H9 (cell line): ENCODE data around the gene PCCA. TPM values are rescaled to one million over a fixed set of nuclear protein-coding genes. Genes with fewer than 3 reads are reported as not detected.

ENCODE experiments used
- DNase-seq: peaks from one replicate; pipeline ENCODE4 v3.0.0-alpha.2; 2017
- H2AFZ ChIP-seq: one replicate; pipeline ENCODE4 v1.6.1; 2013; ENCODE audit warnings: mild to moderate bottlenecking, low read length, control low read depth, moderate library complexity
- H2AK5ac ChIP-seq: 2 replicates; pipeline ENCODE4 v1.6.1; 2013; ENCODE audit warnings: low read length, control low read depth, mixed read lengths; ENCODE audit not compliant: insufficient read length
- H2BK120ac ChIP-seq: one replicate; pipeline ENCODE4 v1.6.1; 2013; ENCODE audit warnings: low read depth, mild to moderate bottlenecking, low read length, control low read depth, inconsistent platforms; ENCODE audit not compliant: poor library complexity, severe bottlenecking
- H2BK12ac ChIP-seq: 2 replicates; pipeline ENCODE4 v1.6.1; 2013; ENCODE audit warnings: low read length, control low read depth, mixed read lengths, low read depth; ENCODE audit not compliant: insufficient read length
- H2BK15ac ChIP-seq: 2 replicates; pipeline ENCODE4 v1.6.1; 2013; ENCODE audit warnings: low read depth, low read length, control low read depth
- H2BK20ac ChIP-seq: one replicate; pipeline ENCODE4 v1.6.1; 2013; ENCODE audit warnings: low read depth, mild to moderate bottlenecking, low read length, control low read depth, inconsistent platforms; ENCODE audit not compliant: poor library complexity, severe bottlenecking
- H2BK5ac ChIP-seq: 2 replicates; pipeline ENCODE4 v1.6.1; 2013; ENCODE audit warnings: low read length, control low read depth, mixed read lengths; ENCODE audit not compliant: insufficient read length
- H3K14ac ChIP-seq: 2 replicates; pipeline ENCODE4 v1.6.1; 2013; ENCODE audit warnings: low read length, control low read depth; ENCODE audit not compliant: insufficient read depth
- H3K18ac ChIP-seq: 2 replicates; pipeline ENCODE4 v1.6.1; 2013; ENCODE audit warnings: low read depth, mild to moderate bottlenecking, mixed read lengths, low read length, control low read depth; ENCODE audit not compliant: insufficient read length
- H3K23ac ChIP-seq: 2 replicates; pipeline ENCODE4 v1.6.1; 2013; ENCODE audit warnings: low read length, control low read depth, mixed read lengths, low read depth; ENCODE audit not compliant: insufficient read length
- H3K23me2 ChIP-seq: 2 replicates; pipeline ENCODE4 v1.6.1; 2013; ENCODE audit warnings: low read depth, mild to moderate bottlenecking, mixed read lengths, low read length, control low read depth; ENCODE audit not compliant: insufficient read length, poor library complexity, severe bottlenecking
- H3K27ac ChIP-seq: 2 replicates; pipeline ENCODE4 v1.5.1; 2013; ENCODE audit warnings: low read length, control low read depth, mixed read lengths, low read depth; ENCODE audit not compliant: insufficient read length
- H3K27me3 ChIP-seq: 2 replicates; pipeline ENCODE4 v1.6.1; 2013; ENCODE audit warnings: low read length, control low read depth, inconsistent platforms; ENCODE audit not compliant: insufficient read depth
- H3K4ac ChIP-seq: 2 replicates; pipeline ENCODE4 v1.6.1; 2013; ENCODE audit warnings: low read depth, mild to moderate bottlenecking, control low read depth, inconsistent platforms, low read length, moderate library complexity
- H3K4me1 ChIP-seq: 2 replicates; pipeline ENCODE4 v1.6.1; 2013; ENCODE audit warnings: low read length, control low read depth, inconsistent platforms; ENCODE audit not compliant: insufficient read depth
- H3K4me2 ChIP-seq: 2 replicates; pipeline ENCODE4 v1.6.1; 2013; ENCODE audit warnings: low read length, control low read depth, mixed read lengths; ENCODE audit not compliant: insufficient read length, insufficient read depth
- H3K56ac ChIP-seq: 2 replicates; pipeline ENCODE4 v1.6.1; 2013; ENCODE audit warnings: low read depth, mild to moderate bottlenecking, mixed read lengths, low read length, control low read depth; ENCODE audit not compliant: insufficient read length
- H3K79me1 ChIP-seq: 2 replicates; pipeline ENCODE4 v1.6.1; 2013; ENCODE audit warnings: low read depth, mild to moderate bottlenecking, moderate library complexity, low read length, control low read depth, inconsistent platforms; ENCODE audit not compliant: insufficient read depth, poor library complexity, severe bottlenecking
- H3K79me2 ChIP-seq: 2 replicates; pipeline ENCODE4 v1.6.1; 2013; ENCODE audit warnings: low read length, control low read depth, inconsistent platforms; ENCODE audit not compliant: insufficient read depth
- H3K9ac ChIP-seq: 2 replicates; pipeline ENCODE4 v1.6.1; 2013; ENCODE audit warnings: low read length, control low read depth, mixed read lengths; ENCODE audit not compliant: insufficient read length; ENCODE audit errors: extremely low read depth
- H3K9me3 ChIP-seq: one replicate; pipeline ENCODE4 v1.6.1; 2013; ENCODE audit warnings: low read depth, low read length, inconsistent platforms; ENCODE audit not compliant: control insufficient read depth
- H3T11ph ChIP-seq: one replicate; pipeline ENCODE4 v1.6.1; 2013; ENCODE audit warnings: mild to moderate bottlenecking, low read length, control low read depth, inconsistent platforms
- H4K20me1 ChIP-seq: one replicate; pipeline ENCODE4 v1.6.1; 2013; ENCODE audit not compliant: control insufficient read depth, insufficient read length, insufficient read depth
- H4K5ac ChIP-seq: 2 replicates; pipeline ENCODE4 v1.6.1; 2013; ENCODE audit warnings: low read depth, mild to moderate bottlenecking, mixed read lengths, low read length, control low read depth; ENCODE audit not compliant: insufficient read length
- H4K8ac ChIP-seq: replicated peaks from 2 replicates; pipeline ENCODE4 v1.6.1; 2013; ENCODE audit warnings: low read length, control low read depth, mixed read lengths, low read depth; ENCODE audit not compliant: insufficient read length
- H4K91ac ChIP-seq: 2 replicates; pipeline ENCODE4 v1.6.1; 2013; ENCODE audit warnings: low read depth, mild to moderate bottlenecking, moderate library complexity, mixed read lengths, low read length, control low read depth; ENCODE audit not compliant: insufficient read length
- H3K27ac Mint-ChIP-seq, 3 experiments: 2 replicates in 2 of 3; 3 replicates in 1 of 3; pipeline ENCODE4 v1.8.0; 2020 to 2021; ENCODE audit warnings: mixed read lengths in 3 of 3, mild to moderate bottlenecking in 1 of 3, moderate library complexity in 1 of 3
- H3K27me3 Mint-ChIP-seq: 2 replicates; pipeline ENCODE4 v1.8.0; 2021; ENCODE audit warnings: low read depth, mild to moderate bottlenecking, moderate library complexity, mixed read lengths
- H3K36me3 Mint-ChIP-seq, 3 experiments: 2 replicates in 2 of 3; 3 replicates in 1 of 3; pipeline ENCODE4 v1.8.0; 2020 to 2021; ENCODE audit warnings: low read depth in 3 of 3, mixed read lengths in 3 of 3; ENCODE audit not compliant: insufficient read depth in 1 of 3
- H3K4me1 Mint-ChIP-seq, 2 experiments: 2 replicates each; pipeline ENCODE4 v1.8.0; 2020; ENCODE audit warnings: mixed read lengths in 2 of 2
- H3K4me3 Mint-ChIP-seq, 2 experiments: 2 replicates in 1 of 2; 3 replicates in 1 of 2; pipeline ENCODE4 v1.8.0; 2020 to 2021; ENCODE audit warnings: mild to moderate bottlenecking in 2 of 2, mixed read lengths in 2 of 2, moderate library complexity in 1 of 2
- H3K9me3 Mint-ChIP-seq, 2 experiments: 2 replicates in 1 of 2; 3 replicates in 1 of 2; pipeline ENCODE4 v1.8.0; 2020; ENCODE audit warnings: mild to moderate bottlenecking in 2 of 2, mixed read lengths in 2 of 2, moderate library complexity in 1 of 2
- CTCF ChIP-seq: fragments of 200-600 bp; sonication (generic); conservative IDR thresholded peaks from 3 replicates; pipeline ENCODE4 v1.8.0; 2021; ENCODE audit warnings: antibody characterized with exemption, mild to moderate bottlenecking
- WGBS: extraction: QIAGEN DNeasy Blood & Tissue Kit; methylation state at CpG from one replicate; pipeline ENCODE4 v1.1.7; 2013; ENCODE audit warnings: missing lambda C conversion rate, low lambda C conversion rate, mixed read lengths; ENCODE audit not compliant: insufficient read length; ENCODE audit errors: extremely low coverage; 5-methylcytosine and 5-hydroxymethylcytosine counted together
- total RNA-seq: library from RNA; stranded (reverse); gene quantifications from 2 replicates; pipeline ENCODE4 v1.2.1, GENCODE V29; 2021

The PCCA gene
- total RNA-seq, 1 experiment from 2014 or later, result 56.5 TPM

- no peak overlapping the region for H3K4ac ChIP-seq
- no peak overlapping the region for H3K4me2 ChIP-seq
- WGBS, result no CpG with 5 or more reads among the region's 8 CpGs
- no peak for DNase-seq
- H2BK5ac ChIP-seq, result no peak overlapping the region
- H2BK15ac ChIP-seq, result no peak overlapping the region
- H3K4me1 ChIP-seq, result no peaks in the 10 kb centered on the region
- Mint-ChIP-seq H3K4me3 (no peak overlapping the region), H3K4me1 (peaks cover 20 to 22% of the 10 kb centered on the region in 2 experiments), H3K9me3 (peaks cover 4% of the 10 kb centered on the region in 2 experiments; a peak in 2 of 5 replicates), H3K27ac (peak overlapping the region in 1 of 3 experiments; percentile 15; a peak in 1 of 7 replicates), H3K27me3 (no peaks in the 10 kb centered on the region), H3K36me3 (peaks cover 21 to 40% (median 36%) of the 10 kb centered on the region in 3 experiments)
- no peak overlapping the region for H2BK120ac ChIP-seq
- no peak overlapping the region for H2BK20ac ChIP-seq
- no peak overlapping the region for H2BK12ac ChIP-seq
- H2AFZ ChIP-seq, result no peak overlapping the region
- H3K27me3 ChIP-seq, result no peaks in the 10 kb centered on the region
- H2AK5ac ChIP-seq, result no peak overlapping the region
- H4K8ac ChIP-seq, result no peak overlapping the region
- TF ChIP-seq CTCF, result no peak
- H3K9ac ChIP-seq, result no peak overlapping the region
- no peaks in the 10 kb centered on the region for H3K79me1 ChIP-seq
- no peak overlapping the region for H3K27ac ChIP-seq
- H3K79me2 ChIP-seq, result 0 out of 2 replicates have a peak, but pooled peaks cover 1% of the 10 kb centered on the region
- no peak overlapping the region for H3K23ac ChIP-seq
- H4K91ac ChIP-seq, result no peak overlapping the region
- H3K9me3 ChIP-seq, result no peaks in the 10 kb centered on the region
- H3K14ac ChIP-seq, result no peak overlapping the region
- no peak overlapping the region for H4K5ac ChIP-seq
- no peak overlapping the region for H3K18ac ChIP-seq
- no peaks in the 10 kb centered on the region for H3K23me2 ChIP-seq
- H4K20me1 ChIP-seq, result no peaks in the 10 kb centered on the region
- H3K56ac ChIP-seq, result no peak overlapping the region
- no peak overlapping the region for H3T11ph ChIP-seq
Observed at GRCh38 chr13:100209857-100210825, 121.2 kb downstream of the PCCA start.
